ENCODE results near the gene C22orf23. TPM values are rescaled to one million over a fixed set of nuclear protein-coding genes. Genes with fewer than 3 reads are reported as not detected.

The C22orf23 gene
- total RNA-seq, 2 experiments from 2014 or later, result not detected

DNA sequence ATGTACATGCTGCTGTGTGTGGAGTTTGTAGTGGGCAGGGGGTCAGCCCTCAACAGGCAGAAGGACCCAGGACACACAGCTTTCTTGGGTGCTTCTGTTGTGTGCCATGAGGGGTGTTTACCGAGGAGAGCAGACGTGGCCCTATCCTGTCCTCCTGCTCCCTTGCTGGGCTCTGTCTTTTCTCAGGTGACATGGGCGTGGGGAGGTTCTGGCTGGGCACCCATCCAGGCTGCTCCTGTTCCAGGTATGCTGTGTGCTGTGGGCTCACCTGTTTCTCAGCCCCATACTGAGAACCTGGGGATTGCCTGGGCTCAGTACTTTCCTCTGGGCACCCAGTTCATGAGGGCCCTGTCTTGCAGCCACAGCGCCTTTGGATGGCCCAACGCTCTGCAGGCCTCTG, 24.0 kb downstream of the C22orf23 start:
- POLR2A ChIA-PET, result no interaction called here
- H3K27ac Mint-ChIP-seq, result peak overlapping the region; percentile 60

DNA sequence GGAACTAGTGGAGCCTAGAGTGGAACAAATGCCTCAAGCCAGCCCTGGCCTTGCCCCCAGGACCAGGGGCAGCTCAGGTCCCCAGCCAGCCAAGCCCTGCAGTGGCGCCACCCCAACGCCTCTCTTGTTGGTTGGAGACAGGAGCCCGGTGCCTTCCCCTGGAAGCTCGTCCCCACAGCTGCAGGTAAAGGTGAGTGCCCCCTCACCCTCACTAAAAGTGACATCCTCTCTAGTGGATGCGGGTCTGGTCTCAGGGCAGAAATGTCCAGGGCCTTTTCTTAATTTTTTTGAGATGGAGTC, 25.8 kb downstream of the C22orf23 start:
- no peak for DNase-seq
- POLR2A ChIA-PET, result no interaction called here
- no peaks in the 10 kb centered on the region for H3K9me3 Mint-ChIP-seq (ENCODE audit: insufficient read depth)
- H3K4me1 Mint-ChIP-seq (ENCODE audit: low read depth), result peaks cover 4% of the 10 kb centered on the region
- H3K4me3 Mint-ChIP-seq, result no peak overlapping the region
- ATAC-seq, result no peak
- no peak overlapping the region for H3K27ac Mint-ChIP-seq
- H3K27me3 Mint-ChIP-seq (ENCODE audit: low read depth), result no peaks in the 10 kb centered on the region
- peaks cover 8% of the 10 kb centered on the region for H3K36me3 Mint-ChIP-seq (ENCODE audit: low read depth)
- CTCF ChIA-PET, result no interaction called here

More for the DNA sequence above, 24.0 kb downstream of the C22orf23 start:
- no peak for ATAC-seq
- Mint-ChIP-seq H3K27me3 (ENCODE audit: low read depth) (no peaks in the 10 kb centered on the region), H3K36me3 (ENCODE audit: low read depth) (peaks cover 7% of the 10 kb centered on the region), H3K9me3 (ENCODE audit: insufficient read depth) (no peaks in the 10 kb centered on the region), H3K4me1 (ENCODE audit: low read depth) (peaks cover 15% of the 10 kb centered on the region), H3K4me3 (no peak overlapping the region)
- DNase-seq, result no peak
- CTCF ChIA-PET, result no interaction called here

DNA sequence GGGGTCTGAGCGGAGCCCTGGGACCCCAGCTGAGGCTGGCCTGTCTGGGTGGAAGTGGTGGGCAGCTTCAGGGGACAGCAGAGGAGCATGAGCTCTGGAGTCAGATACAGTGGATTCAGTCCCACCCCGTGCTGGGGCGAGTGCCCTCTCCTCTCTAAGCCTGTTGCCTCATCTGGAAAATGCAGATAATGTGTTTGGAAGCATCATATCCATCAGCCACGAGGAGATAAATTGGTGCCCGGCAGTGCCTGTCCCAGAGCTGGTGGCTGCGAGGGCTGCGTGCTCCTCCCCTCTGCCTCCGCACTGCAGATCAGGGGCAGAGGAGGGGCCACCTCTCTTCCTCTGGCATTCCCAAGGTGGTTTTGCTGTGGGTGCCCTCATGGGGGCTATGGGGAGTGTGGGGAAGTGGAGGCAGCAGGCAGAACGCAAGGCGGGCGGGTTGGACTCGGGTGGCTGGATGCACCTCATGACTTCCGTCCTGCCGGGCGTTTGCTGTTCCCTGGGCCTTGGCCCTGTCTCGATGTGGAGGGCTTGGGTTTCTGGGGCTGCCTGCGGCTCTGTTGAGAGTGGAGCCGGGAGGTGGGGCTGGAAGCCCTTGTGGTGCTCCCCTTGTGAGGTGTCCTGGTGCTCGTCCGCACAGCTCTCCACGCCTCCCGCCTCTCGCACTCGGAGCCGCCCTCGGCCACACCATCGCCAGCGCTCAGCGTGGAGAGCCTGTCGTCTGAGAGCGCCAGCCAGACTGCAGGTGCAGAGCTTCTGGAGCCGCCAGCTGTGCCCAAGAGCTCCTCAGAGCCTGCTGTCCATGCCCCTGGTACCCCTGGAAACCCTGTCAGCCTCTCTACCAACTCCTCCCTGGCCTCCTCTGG, 26.4 kb downstream of the C22orf23 start:
- POLR2A ChIA-PET, result no interaction called here
- CTCF ChIA-PET, result no interaction called here

DNA sequence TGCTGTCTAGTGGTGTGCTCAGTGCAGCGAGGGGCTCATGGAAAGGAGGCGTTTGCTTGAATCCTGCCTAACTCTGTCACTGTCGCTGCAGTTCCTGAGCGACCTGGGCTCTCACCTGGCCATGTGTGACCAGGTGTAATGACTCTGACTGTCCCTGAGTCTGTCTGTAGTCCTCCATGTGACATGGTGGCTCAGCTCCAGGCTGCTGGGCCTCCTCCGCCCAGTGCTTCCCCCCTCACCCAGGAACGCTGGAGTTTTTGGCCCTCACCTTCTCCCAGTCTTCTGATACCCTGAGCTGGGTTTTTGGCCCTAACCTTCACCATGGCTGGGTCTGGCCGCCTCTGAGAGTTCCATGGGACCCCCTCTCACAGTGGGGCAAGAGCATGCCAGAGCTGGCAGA, 27.0 kb downstream of the C22orf23 start:
- ATAC-seq (no peak), DNase-seq (no peak)
- H3K36me3 Mint-ChIP-seq (ENCODE audit: low read depth), result peaks cover 10% of the 10 kb centered on the region
- POLR2A ChIA-PET, result interaction anchor here (1.3 kb wide), 1 partner anchor 30 kb away, joined by 4 read pairs; no protein-coding TSS in a partner anchor
- H3K4me1 Mint-ChIP-seq (ENCODE audit: low read depth), result peaks cover 4% of the 10 kb centered on the region
- H3K4me3 Mint-ChIP-seq, result no peak overlapping the region
- CTCF ChIA-PET, result no interaction called here
- H3K27me3 Mint-ChIP-seq (ENCODE audit: low read depth), result no peaks in the 10 kb centered on the region
- no peaks in the 10 kb centered on the region for H3K9me3 Mint-ChIP-seq (ENCODE audit: insufficient read depth)
- H3K27ac Mint-ChIP-seq, result no peak overlapping the region

More for the DNA sequence above, 26.4 kb downstream of the C22orf23 start:
- ATAC-seq (no peak), DNase-seq (no peak)
- Mint-ChIP-seq H3K4me1 (ENCODE audit: low read depth) (peaks cover 4% of the 10 kb centered on the region), H3K4me3 (no peak overlapping the region), H3K9me3 (ENCODE audit: insufficient read depth) (no peaks in the 10 kb centered on the region), H3K27me3 (ENCODE audit: low read depth) (no peaks in the 10 kb centered on the region), H3K36me3 (ENCODE audit: low read depth) (peaks cover 8% of the 10 kb centered on the region), H3K27ac (no peak overlapping the region)

DNA sequence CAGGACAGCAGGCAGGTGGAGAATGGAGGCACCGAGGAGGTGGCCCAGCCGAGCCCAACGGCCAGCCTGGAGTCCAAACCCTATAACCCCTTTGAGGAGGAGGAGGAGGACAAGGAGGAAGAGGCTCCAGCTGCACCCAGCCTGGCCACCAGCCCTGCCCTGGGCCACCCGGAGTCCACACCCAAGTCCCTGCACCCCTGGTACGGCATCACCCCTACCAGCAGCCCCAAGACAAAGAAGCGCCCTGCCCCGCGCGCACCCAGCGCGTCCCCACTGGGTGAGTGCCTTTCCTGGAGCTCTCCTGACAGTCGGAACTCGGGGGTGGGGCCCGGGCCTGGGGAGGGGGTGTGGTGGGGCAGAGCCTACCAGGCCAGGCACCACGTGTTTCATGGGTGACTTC, 27.6 kb downstream of the C22orf23 start:
- Mint-ChIP-seq H3K27ac (no peak overlapping the region), H3K4me3 (no peak overlapping the region), H3K4me1 (ENCODE audit: low read depth) (peaks cover 4% of the 10 kb centered on the region), H3K9me3 (ENCODE audit: insufficient read depth) (no peaks in the 10 kb centered on the region), H3K27me3 (ENCODE audit: low read depth) (no peaks in the 10 kb centered on the region), H3K36me3 (ENCODE audit: low read depth) (peaks cover 10% of the 10 kb centered on the region)
- ChIA-PET CTCF (no interaction called here), POLR2A (interaction anchor here (1.3 kb wide), 1 partner anchor 29 kb away, joined by 4 read pairs; no protein-coding TSS in a partner anchor)
- ATAC-seq (no peak), DNase-seq (no peak)

DNA sequence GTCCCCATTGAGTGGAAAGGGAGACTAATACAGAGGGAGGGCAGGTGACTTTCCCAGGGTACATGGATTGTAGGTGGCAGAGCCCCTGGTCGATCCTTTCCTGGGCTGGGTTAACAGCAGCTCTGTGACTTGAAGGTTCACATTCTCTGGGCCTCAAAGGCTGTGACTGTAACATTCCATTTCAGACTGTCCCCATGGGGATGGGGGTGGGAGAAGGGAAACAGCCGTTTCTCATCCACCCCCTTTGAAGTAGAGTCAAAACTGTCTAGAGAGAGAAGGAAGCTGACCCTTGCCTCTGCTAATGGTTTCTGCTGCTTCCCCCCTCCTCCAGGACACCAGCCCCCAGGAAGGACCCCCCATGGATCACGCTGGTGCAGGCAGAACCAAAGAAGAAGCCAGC, 28.1 kb downstream of the C22orf23 start:
- H3K4me3 Mint-ChIP-seq, result no peak overlapping the region
- CTCF ChIA-PET, result no interaction called here
- H3K4me1 Mint-ChIP-seq (ENCODE audit: low read depth), result peaks cover under 1% of the 10 kb centered on the region
- H3K36me3 Mint-ChIP-seq (ENCODE audit: low read depth), result peaks cover 10% of the 10 kb centered on the region
- no peak overlapping the region for H3K27ac Mint-ChIP-seq
- H3K9me3 Mint-ChIP-seq (ENCODE audit: insufficient read depth), result no peaks in the 10 kb centered on the region
- DNase-seq (no peak), ATAC-seq (no peak)
- POLR2A ChIA-PET, result interaction anchor here (1.3 kb wide), 1 partner anchor 29 kb away, joined by 4 read pairs; no protein-coding TSS in a partner anchor
- no peaks in the 10 kb centered on the region for H3K27me3 Mint-ChIP-seq (ENCODE audit: low read depth)

DNA sequence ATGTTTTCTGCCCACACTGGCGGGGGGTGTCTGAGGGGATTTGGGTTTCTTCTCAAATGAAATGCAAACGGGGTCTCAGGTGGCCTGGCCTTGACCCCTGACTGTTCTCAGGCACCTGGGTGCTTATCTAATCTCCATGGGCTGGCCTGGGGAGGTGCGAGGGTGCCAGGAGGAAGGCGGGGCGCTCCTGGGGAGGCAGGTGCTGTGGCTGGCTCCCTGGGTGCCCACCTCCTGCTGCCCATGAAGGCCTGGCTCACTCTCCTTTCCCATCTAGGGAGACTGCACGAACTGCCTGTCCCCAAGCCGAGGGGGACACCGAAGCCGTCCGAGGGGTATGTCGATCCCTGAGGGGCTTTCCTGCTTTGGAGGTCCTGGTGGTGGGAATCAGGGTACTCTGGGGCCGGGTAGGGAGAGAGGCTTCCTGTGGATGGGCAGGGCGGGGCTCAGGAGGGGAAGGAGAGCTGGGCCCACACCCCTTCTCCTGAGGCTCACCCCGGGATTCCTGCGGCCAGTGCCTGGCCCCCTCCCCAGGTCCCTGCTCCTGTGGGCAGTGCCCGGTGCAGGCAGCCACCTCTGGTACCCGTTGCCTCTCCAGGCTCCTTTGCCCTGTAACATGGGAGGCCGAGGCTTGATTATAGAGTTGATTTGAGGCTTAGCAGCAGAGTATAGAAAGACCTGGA, 28.9 kb downstream of the C22orf23 start:
- H3K4me3 Mint-ChIP-seq, result no peak overlapping the region
- no peaks in the 10 kb centered on the region for H3K27me3 Mint-ChIP-seq (ENCODE audit: low read depth)
- POLR2A ChIA-PET, result no interaction called here
- peaks cover 14% of the 10 kb centered on the region for H3K36me3 Mint-ChIP-seq (ENCODE audit: low read depth)
- no peak for ATAC-seq
- H3K27ac Mint-ChIP-seq, result no peak overlapping the region
- DNase-seq, result no peak
- peaks cover 5% of the 10 kb centered on the region for H3K4me1 Mint-ChIP-seq (ENCODE audit: low read depth)
- CTCF ChIA-PET, result interaction anchor here (0.6 to 1.1 kb wide), 2 partner anchors 10 to 39 kb away, joined by 3 to 5 read pairs; no protein-coding TSS in a partner anchor
- no peaks in the 10 kb centered on the region for H3K9me3 Mint-ChIP-seq (ENCODE audit: insufficient read depth)

DNA sequence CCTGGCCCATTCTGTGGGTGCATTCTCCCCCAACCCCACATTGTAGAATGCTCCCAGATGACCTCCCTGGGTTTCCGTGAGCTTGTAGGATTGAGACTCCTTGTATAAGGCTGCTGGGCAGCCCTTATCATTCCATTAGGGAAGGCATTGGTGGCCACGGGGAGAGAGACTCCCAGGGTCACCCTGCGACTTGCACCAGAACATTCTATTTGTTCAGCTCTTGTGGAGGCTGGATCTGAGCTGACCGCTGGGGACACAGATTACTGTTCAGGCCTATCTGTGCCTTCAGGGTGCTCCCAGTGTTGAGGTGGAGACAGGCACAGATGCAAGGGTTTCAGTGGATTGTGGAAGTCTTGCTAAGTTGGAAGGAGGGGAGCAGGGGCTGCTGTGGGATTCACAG, 29.5 kb downstream of the C22orf23 start:
- no peak for DNase-seq
- H3K36me3 Mint-ChIP-seq (ENCODE audit: low read depth), result peaks cover 11% of the 10 kb centered on the region
- POLR2A ChIA-PET, result no interaction called here
- H3K4me1 Mint-ChIP-seq (ENCODE audit: low read depth), result peaks cover 5% of the 10 kb centered on the region
- H3K27ac Mint-ChIP-seq, result no peak overlapping the region
- H3K9me3 Mint-ChIP-seq (ENCODE audit: insufficient read depth), result no peaks in the 10 kb centered on the region
- no peaks in the 10 kb centered on the region for H3K27me3 Mint-ChIP-seq (ENCODE audit: low read depth)
- no peak overlapping the region for H3K4me3 Mint-ChIP-seq
- CTCF ChIA-PET, result interaction anchor here (0.6 to 1.1 kb wide), 4 partner anchors 8 to 61 kb away, joined by 3 to 5 read pairs (median 3); no protein-coding TSS in a partner anchor
- ATAC-seq, result no peak

DNA sequence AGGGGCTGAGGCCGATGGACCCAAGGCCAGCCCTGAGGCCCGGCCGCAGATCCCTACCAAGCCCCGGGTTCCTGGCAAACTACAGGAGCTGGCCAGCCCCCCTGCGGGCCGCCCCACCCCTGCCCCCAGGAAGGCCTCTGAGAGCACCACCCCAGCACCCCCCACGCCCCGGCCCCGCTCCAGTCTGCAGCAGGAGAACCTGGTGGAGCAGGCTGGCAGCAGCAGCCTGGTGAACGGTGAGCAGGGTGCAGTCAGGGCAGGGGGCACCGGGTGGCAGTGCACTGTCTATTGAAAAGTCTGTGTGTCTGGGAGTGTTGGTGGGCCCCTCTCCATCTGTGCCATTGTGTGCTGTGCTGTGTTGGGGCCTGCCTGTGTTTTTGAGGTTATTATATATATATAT, 31.2 kb downstream of the C22orf23 start:
- ChIA-PET POLR2A (no interaction called here), CTCF (no interaction called here)
- no peaks in the 10 kb centered on the region for H3K9me3 Mint-ChIP-seq (ENCODE audit: insufficient read depth)

DNA sequence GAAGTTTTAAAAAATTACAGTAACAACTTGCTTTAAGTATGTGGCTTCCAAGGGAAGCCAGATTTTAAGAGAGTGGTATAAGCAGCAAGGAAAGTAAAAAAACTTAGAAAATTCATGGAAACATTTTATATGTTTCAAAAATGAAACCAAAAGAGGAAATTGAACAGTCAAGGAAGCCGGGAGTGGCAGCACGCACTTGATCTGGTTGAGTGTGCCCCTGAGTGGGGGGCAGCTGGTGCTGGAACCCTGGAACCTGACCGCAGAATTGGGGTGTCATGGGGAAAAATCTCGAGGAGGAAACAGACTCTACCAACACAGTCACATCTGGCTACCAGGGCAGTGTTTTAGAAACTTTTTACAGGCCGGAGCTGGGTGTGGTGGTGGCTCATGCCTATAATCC, 33.3 kb downstream of the C22orf23 start:
- Mint-ChIP-seq H3K36me3 (ENCODE audit: low read depth) (peaks cover 7% of the 10 kb centered on the region), H3K4me3 (peak overlapping the region; percentile 56), H3K4me1 (ENCODE audit: low read depth) (peaks cover 8% of the 10 kb centered on the region), H3K27ac (peak overlapping the region; percentile 93), H3K27me3 (ENCODE audit: low read depth) (no peaks in the 10 kb centered on the region), H3K9me3 (ENCODE audit: insufficient read depth) (no peaks in the 10 kb centered on the region)
- ChIA-PET POLR2A (interaction anchor here (1.0 kb wide), 1 partner anchor 14 kb away, joined by 3 read pairs; the partner anchor contains the start of gene MICALL1), CTCF (interaction anchor here (1.1 to 1.5 kb wide), 2 partner anchors 13 to 14 kb away, joined by 5 to 6 read pairs; no protein-coding TSS in a partner anchor)
- DNase-seq (no peak), ATAC-seq (peak; percentile 36)

More for the DNA sequence above, 31.2 kb downstream of the C22orf23 start:
- Mint-ChIP-seq H3K27ac (no peak overlapping the region), H3K36me3 (ENCODE audit: low read depth) (peaks cover 7% of the 10 kb centered on the region), H3K4me3 (no peak overlapping the region), H3K4me1 (ENCODE audit: low read depth) (peaks cover 8% of the 10 kb centered on the region), H3K27me3 (ENCODE audit: low read depth) (no peaks in the 10 kb centered on the region)
- ATAC-seq (no peak), DNase-seq (no peak)

DNA sequence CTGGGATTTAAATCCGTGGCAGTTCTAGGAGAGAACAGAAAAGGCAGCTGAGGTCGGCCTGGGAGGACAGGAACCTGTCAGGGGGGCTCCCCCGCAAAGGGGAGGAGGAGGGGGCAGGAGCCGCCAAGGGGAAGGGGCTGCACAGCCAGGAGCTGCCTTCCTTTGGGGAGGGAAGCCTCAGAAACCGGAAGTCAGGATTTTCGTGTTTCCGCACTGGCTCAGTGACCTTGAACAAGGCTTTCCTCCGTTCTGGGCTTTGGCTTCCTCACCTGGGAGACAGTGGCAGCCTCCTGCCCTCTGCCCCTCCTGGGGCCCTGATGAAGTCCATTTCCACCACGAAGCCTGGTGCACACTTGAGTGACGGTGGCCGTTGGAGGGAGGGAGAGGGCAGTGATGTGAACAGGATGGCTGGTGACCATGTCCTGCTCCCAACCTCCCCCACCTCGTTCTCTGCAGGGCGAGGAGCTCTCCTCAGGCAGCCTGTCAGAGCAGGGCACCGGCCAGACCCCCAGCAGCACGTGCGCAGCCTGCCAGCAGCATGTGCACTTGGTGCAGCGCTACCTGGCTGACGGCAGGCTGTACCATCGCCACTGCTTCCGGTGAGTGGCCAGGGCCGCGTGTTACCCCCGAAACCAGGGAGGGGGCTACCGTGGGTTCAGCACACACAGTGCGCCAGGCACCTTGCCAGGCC, 34.7 kb downstream of the C22orf23 start:
- POLR2A ChIA-PET, result interaction anchor here (1.1 kb wide), 1 partner anchor 26 kb away, joined by 3 read pairs; no protein-coding TSS in a partner anchor
- H3K4me3 Mint-ChIP-seq, result no peak overlapping the region
- H3K27me3 Mint-ChIP-seq (ENCODE audit: low read depth), result no peaks in the 10 kb centered on the region
- H3K4me1 Mint-ChIP-seq (ENCODE audit: low read depth), result peaks cover 8% of the 10 kb centered on the region
- no peak overlapping the region for H3K27ac Mint-ChIP-seq
- CTCF ChIA-PET, result interaction anchor here (1.5 kb wide), 1 partner anchor 15 kb away, joined by 6 read pairs; no protein-coding TSS in a partner anchor
- H3K36me3 Mint-ChIP-seq (ENCODE audit: low read depth), result peaks cover 7% of the 10 kb centered on the region
- H3K9me3 Mint-ChIP-seq (ENCODE audit: insufficient read depth), result no peaks in the 10 kb centered on the region
- DNase-seq, result no peak
- no peak for ATAC-seq
